CD8-positive, alpha-beta memory T cell (primary cell): ENCODE data around the gene DOP1A. TPM values are rescaled to one million over a fixed set of nuclear protein-coding genes. Genes with fewer than 3 reads are reported as not detected.

ENCODE experiments used
- CTCF ChIA-PET: fragments of 350-600 bp; sonication (Branson Sonifier 250); formaldehyde crosslinking; loops from one replicate; lab custom pipeline; 2021; ENCODE audit warnings: antibody characterized with exemption; lab: Charles Lee
- POLR2A ChIA-PET: fragments of 350-600 bp; sonication (Branson Sonifier 250); formaldehyde crosslinking; loops from one replicate; lab custom pipeline; 2021; ENCODE audit warnings: antibody characterized with exemption; lab: Charles Lee
- DNase-seq, 5 donors: peaks; one replicate each; pipeline versions ENCODE4 v3.0.0 to v3.0.0-alpha.2; 2020 to 2022; ENCODE audit warnings: mixed read lengths in 1 of 5
- H3K27ac ChIP-seq: one replicate; pipeline ENCODE4 v1.7.0; 2013; ENCODE audit warnings: low read depth, mild to moderate bottlenecking, low read length, moderate library complexity
- H3K27me3 ChIP-seq: 2 replicates; pipeline ENCODE4 v1.7.0; 2013; ENCODE audit warnings: low read length, mild to moderate bottlenecking; ENCODE audit not compliant: insufficient read depth, poor library complexity, severe bottlenecking
- H3K36me3 ChIP-seq: 2 replicates; pipeline ENCODE4 v1.7.0; 2013; ENCODE audit warnings: mild to moderate bottlenecking, low read length, moderate library complexity; ENCODE audit not compliant: insufficient read depth
- H3K4me1 ChIP-seq: 2 replicates; pipeline ENCODE4 v1.7.0; 2013; ENCODE audit warnings: mild to moderate bottlenecking, low read length, moderate library complexity; ENCODE audit not compliant: insufficient read depth
- H3K4me3 ChIP-seq: 2 replicates; pipeline ENCODE4 v1.7.0; 2013; ENCODE audit warnings: mild to moderate bottlenecking, low read length
- H3K9me3 ChIP-seq: 2 replicates; pipeline ENCODE4 v1.7.0; 2013; ENCODE audit warnings: mild to moderate bottlenecking, low read length
- H3K27ac Mint-ChIP-seq, 8 donors: one replicate each; pipeline ENCODE4 v1.8.0; 2020 to 2021; ENCODE audit warnings: mixed read lengths in 8 of 8, mild to moderate bottlenecking in 6 of 8, inconsistent platforms in 3 of 8, moderate library complexity in 3 of 8
- H3K27me3 Mint-ChIP-seq, 2 donors: one replicate each; pipeline ENCODE4 v1.8.0; 2020 to 2021; ENCODE audit warnings: mixed read lengths in 2 of 2, mild to moderate bottlenecking in 1 of 2, moderate library complexity in 1 of 2
- H3K36me3 Mint-ChIP-seq, 3 donors: one replicate each; pipeline ENCODE4 v1.8.0; 2020 to 2021; ENCODE audit warnings: mixed read lengths in 3 of 3, inconsistent platforms in 1 of 3, mild to moderate bottlenecking in 1 of 3
- H3K4me1 Mint-ChIP-seq, 3 donors: one replicate each; pipeline ENCODE4 v1.8.0; 2020 to 2021; ENCODE audit warnings: mixed read lengths in 3 of 3, inconsistent platforms in 1 of 3, mild to moderate bottlenecking in 1 of 3
- H3K4me3 Mint-ChIP-seq, 7 donors: one replicate each; pipeline ENCODE4 v1.8.0; 2020 to 2021; ENCODE audit warnings: mixed read lengths in 7 of 7, mild to moderate bottlenecking in 6 of 7, moderate library complexity in 4 of 7, inconsistent platforms in 2 of 7
- H3K9me3 Mint-ChIP-seq, 5 donors: one replicate each; pipeline ENCODE4 v1.8.0; 2020 to 2022; ENCODE audit warnings: mixed read lengths in 5 of 5, mild to moderate bottlenecking in 3 of 5, moderate library complexity in 2 of 5, inconsistent platforms in 1 of 5
- polyA plus RNA-seq: library from polyadenylated mRNA; unstranded; fragments of 300-500 nt; fragmentation: Illumina TruSeq; gene quantifications from one replicate; pipeline ENCODE4 v1.2.3, GENCODE V29; 2021
- total RNA-seq, 2 experiments: library from RNA; stranded (reverse); gene quantifications; one replicate each; pipeline ENCODE4 v1.2.3, GENCODE V29; 2021

DOP1A gene
- total and polyA plus RNA-seq, 3 experiments from 2014 or later, result 4.7 to 9.7 (median 8.5) TPM

DNA sequence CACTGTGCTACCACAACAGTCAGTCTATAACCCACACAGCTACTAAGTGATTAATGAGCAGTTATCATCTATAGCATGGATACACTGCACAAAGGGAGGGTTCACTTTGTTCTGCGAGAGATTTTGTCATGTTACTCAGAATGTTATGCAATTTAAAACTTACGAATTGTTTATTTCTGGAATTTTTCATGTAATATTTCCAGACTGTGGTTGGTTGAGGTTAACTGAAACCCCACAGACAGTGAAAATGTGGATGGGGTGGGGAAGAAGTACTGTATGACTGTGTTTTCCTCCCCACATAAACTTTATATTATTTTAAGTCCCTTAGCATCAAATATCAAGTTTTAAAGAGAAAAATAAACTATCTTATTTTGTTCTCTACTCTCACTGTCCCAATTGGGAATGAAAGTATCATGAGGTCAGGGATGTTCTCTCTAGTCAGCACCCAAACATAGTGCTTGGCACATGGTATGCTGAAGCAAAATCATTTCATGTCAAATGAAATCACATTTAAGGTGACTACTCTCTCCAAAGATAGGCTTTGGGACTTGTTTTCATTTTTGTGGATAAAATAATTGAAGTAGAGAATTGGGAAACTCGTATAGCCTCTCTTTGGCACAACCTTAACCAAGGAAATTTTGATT is 25.4 kb downstream of the DOP1A start:
- Histone ChIP-seq H3K27ac (no peak overlapping the region), H3K4me3 (no peak overlapping the region), H3K4me1 (no peaks in the 10 kb centered on the region), H3K9me3 (no peaks in the 10 kb centered on the region), H3K36me3 (no peaks in the 10 kb centered on the region), H3K27me3 (no peaks in the 10 kb centered on the region)
- no peak for DNase-seq
- H3K27me3 Mint-ChIP-seq, result no peaks in the 10 kb centered on the region
- H3K27ac Mint-ChIP-seq, result no peak overlapping the region
- CTCF ChIA-PET, result interaction anchor here (2.4 kb wide), 1 partner anchor 25 kb away, joined by 12 read pairs; the partner anchor contains the start of gene DOP1A
- POLR2A ChIA-PET, result no interaction called here
- H3K4me3 Mint-ChIP-seq, result no peak overlapping the region
- peaks cover 0 to 4% (median 0%) of the 10 kb centered on the region in 5 donors for H3K9me3 Mint-ChIP-seq
- peaks cover 8 to 50% (median 50%) of the 10 kb centered on the region in 3 donors for H3K4me1 Mint-ChIP-seq
- H3K36me3 Mint-ChIP-seq, result peaks cover 6 to 11% (median 7%) of the 10 kb centered on the region in 3 donors

GRCh38 chr6:83096791-83097190 is 29.3 kb downstream of the DOP1A start:
- Histone ChIP-seq H3K27me3 (no peaks in the 10 kb centered on the region), H3K4me3 (no peak overlapping the region), H3K9me3 (no peaks in the 10 kb centered on the region), H3K27ac (no peak overlapping the region), H3K36me3 (peaks cover 3% of the 10 kb centered on the region), H3K4me1 (no peaks in the 10 kb centered on the region)
- ChIA-PET CTCF (no interaction called here), POLR2A (no interaction called here)
- DNase-seq, result no peak
- Mint-ChIP-seq H3K4me1 (peaks cover 5 to 39% (median 30%) of the 10 kb centered on the region in 3 donors), H3K4me3 (no peak overlapping the region), H3K27ac (peak overlapping the region in 1 of 8 donors; percentile 2), H3K36me3 (peaks cover 5 to 32% (median 9%) of the 10 kb centered on the region in 3 donors), H3K9me3 (peaks cover 0 to 4% (median 0%) of the 10 kb centered on the region in 5 donors), H3K27me3 (no peaks in the 10 kb centered on the region)

DNA sequence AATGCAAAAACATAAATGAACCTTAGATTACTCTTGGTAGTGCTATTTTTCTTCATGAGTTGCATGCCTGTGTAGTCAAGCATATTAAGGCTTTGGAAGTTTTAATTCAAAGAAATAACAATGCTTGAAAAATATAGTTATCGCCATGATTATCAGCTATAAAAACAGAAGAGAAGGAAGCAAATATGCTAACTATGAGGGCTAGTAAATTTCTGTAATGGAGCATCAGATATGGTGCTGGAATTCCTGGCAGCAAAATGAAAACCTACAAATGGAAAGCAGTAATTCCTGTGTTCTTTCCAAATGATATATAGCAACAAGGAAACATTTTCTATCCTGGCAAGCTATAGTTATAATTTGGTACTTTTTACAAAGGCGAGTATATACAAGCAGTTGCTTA is 29.7 kb downstream of the DOP1A start:
- H3K4me3 ChIP-seq, result no peak overlapping the region
- H3K9me3 ChIP-seq, result no peaks in the 10 kb centered on the region
- POLR2A ChIA-PET, result no interaction called here
- H3K4me1 ChIP-seq, result no peaks in the 10 kb centered on the region
- H3K36me3 ChIP-seq, result peaks cover 6% of the 10 kb centered on the region
- H3K27me3 Mint-ChIP-seq, result no peaks in the 10 kb centered on the region
- peaks cover 0 to 4% (median 0%) of the 10 kb centered on the region in 5 donors for H3K9me3 Mint-ChIP-seq
- no peaks in the 10 kb centered on the region for H3K27me3 ChIP-seq
- H3K36me3 Mint-ChIP-seq, result peaks cover 9 to 36% (median 12%) of the 10 kb centered on the region in 3 donors
- H3K27ac Mint-ChIP-seq, result no peak overlapping the region
- H3K4me3 Mint-ChIP-seq, result no peak overlapping the region
- CTCF ChIA-PET, result no interaction called here
- peaks cover 5 to 36% (median 30%) of the 10 kb centered on the region in 3 donors for H3K4me1 Mint-ChIP-seq
- no peak for DNase-seq
- H3K27ac ChIP-seq, result no peak overlapping the region

GRCh38 chr6:83097675-83098074 is 30.2 kb downstream of the DOP1A start:
- Histone ChIP-seq H3K9me3 (no peaks in the 10 kb centered on the region), H3K4me3 (no peak overlapping the region), H3K27me3 (no peaks in the 10 kb centered on the region), H3K4me1 (no peaks in the 10 kb centered on the region), H3K36me3 (peaks cover 8% of the 10 kb centered on the region), H3K27ac (no peak overlapping the region)
- H3K9me3 Mint-ChIP-seq, result peaks cover 0 to 4% (median 0%) of the 10 kb centered on the region in 5 donors
- DNase-seq, result no peak
- no peaks in the 10 kb centered on the region for H3K27me3 Mint-ChIP-seq
- H3K27ac Mint-ChIP-seq, result no peak overlapping the region
- H3K36me3 Mint-ChIP-seq, result peaks cover 14 to 39% (median 17%) of the 10 kb centered on the region in 3 donors
- ChIA-PET POLR2A (no interaction called here), CTCF (interaction anchor here (1.1 kb wide), 1 partner anchor 30 kb away, joined by 4 read pairs; the partner anchor contains the start of gene DOP1A)
- no peak overlapping the region for H3K4me3 Mint-ChIP-seq
- H3K4me1 Mint-ChIP-seq, result peaks cover 5 to 33% (median 27%) of the 10 kb centered on the region in 3 donors

DNA sequence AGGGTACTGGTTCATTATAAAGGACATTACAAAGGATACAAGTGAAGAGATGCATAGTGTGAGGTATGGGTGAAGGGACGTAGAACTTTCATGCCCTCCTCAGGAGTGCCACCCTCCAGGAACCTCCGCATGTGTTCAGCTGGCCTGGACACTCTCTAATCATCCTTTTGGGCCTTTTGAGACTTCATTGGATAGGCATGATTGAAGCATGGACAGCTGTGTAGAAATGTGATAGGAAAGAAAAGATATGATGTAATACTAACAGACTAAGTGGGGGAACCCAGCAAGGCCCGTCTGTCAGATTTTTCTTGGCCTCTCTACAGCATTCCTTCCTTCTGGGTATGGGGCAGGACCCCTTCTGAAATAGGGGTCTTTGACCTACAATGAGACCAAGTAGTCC is 31.1 kb downstream of the DOP1A start:
- ChIA-PET CTCF (interaction anchor here (1.1 kb wide), 1 partner anchor 31 kb away, joined by 4 read pairs; the partner anchor contains the start of gene DOP1A), POLR2A (no interaction called here)
- H3K27me3 ChIP-seq, result no peaks in the 10 kb centered on the region
- H3K36me3 Mint-ChIP-seq, result peaks cover 21 to 47% (median 23%) of the 10 kb centered on the region in 3 donors
- H3K4me3 Mint-ChIP-seq, result no peak overlapping the region
- no peak overlapping the region for H3K27ac ChIP-seq
- no peak overlapping the region for H3K4me3 ChIP-seq
- no peaks in the 10 kb centered on the region for H3K4me1 ChIP-seq
- peaks cover 0 to 5% (median under 1%) of the 10 kb centered on the region in 5 donors for H3K9me3 Mint-ChIP-seq
- H3K9me3 ChIP-seq, result no peaks in the 10 kb centered on the region
- DNase-seq, result no peak
- peaks cover 10% of the 10 kb centered on the region for H3K36me3 ChIP-seq
- peaks cover 5 to 33% (median 26%) of the 10 kb centered on the region in 3 donors for H3K4me1 Mint-ChIP-seq
- H3K27me3 Mint-ChIP-seq, result no peaks in the 10 kb centered on the region
- no peak overlapping the region for H3K27ac Mint-ChIP-seq

DNA sequence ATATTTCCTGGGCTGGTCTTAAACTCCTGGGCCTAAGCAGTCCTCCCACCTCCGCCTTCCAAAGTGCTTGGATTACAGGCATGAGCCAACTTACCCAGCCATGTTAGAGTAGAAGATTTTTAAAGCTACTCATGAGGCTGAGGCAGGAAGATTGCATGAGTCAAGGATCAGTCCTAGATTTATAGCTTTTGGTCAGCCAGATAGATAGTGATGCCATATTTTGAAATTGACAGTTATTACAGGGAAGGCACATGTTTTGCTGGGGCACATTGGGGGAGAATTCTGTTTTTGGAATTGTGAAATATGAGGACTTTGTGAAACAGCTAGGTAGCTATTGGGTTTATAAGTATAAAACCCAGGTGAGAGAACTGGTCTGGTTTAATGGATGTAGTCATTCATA is 40.9 kb downstream of the DOP1A start:
- H3K27ac Mint-ChIP-seq, result peak overlapping the region in 2 of 8 donors; percentile 47 to 74
- no peaks in the 10 kb centered on the region for H3K27me3 Mint-ChIP-seq
- ChIA-PET CTCF (interaction anchor here (1.4 to 3.1 kb wide), 2 partner anchors 41 to 43 kb away, joined by 4 to 10 read pairs; partner anchors contain the start of genes DOP1A and UBE3D), POLR2A (no interaction called here)
- peaks cover 16 to 66% (median 34%) of the 10 kb centered on the region in 3 donors for H3K36me3 Mint-ChIP-seq
- peaks cover 12% of the 10 kb centered on the region for H3K36me3 ChIP-seq
- no peaks in the 10 kb centered on the region for H3K9me3 ChIP-seq
- H3K4me1 Mint-ChIP-seq, result no peaks in the 10 kb centered on the region
- H3K4me1 ChIP-seq, result no peaks in the 10 kb centered on the region
- DNase-seq, result no peak
- H3K27me3 ChIP-seq, result no peaks in the 10 kb centered on the region
- H3K4me3 ChIP-seq, result no peak overlapping the region
- H3K4me3 Mint-ChIP-seq, result no peak overlapping the region
- H3K9me3 Mint-ChIP-seq, result peaks cover 3 to 9% (median 6%) of the 10 kb centered on the region in 5 donors
- H3K27ac ChIP-seq, result no peak overlapping the region

- no peak overlapping the region for H3K27ac ChIP-seq
- CTCF ChIA-PET, result no interaction called here
- H3K9me3 ChIP-seq, result no peaks in the 10 kb centered on the region
- peaks cover 0 to 52% (median 21%) of the 10 kb centered on the region in 3 donors for H3K36me3 Mint-ChIP-seq
- no peaks in the 10 kb centered on the region for H3K4me1 Mint-ChIP-seq
- no peak overlapping the region for H3K4me3 Mint-ChIP-seq
- H3K36me3 ChIP-seq, result peaks cover 6% of the 10 kb centered on the region
- no peaks in the 10 kb centered on the region for H3K27me3 ChIP-seq
- H3K4me1 ChIP-seq, result no peaks in the 10 kb centered on the region
- POLR2A ChIA-PET, result no interaction called here
- no peaks in the 10 kb centered on the region for H3K27me3 Mint-ChIP-seq
- H3K4me3 ChIP-seq, result no peak overlapping the region
- DNase-seq, result no peak
- H3K27ac Mint-ChIP-seq, result no peak overlapping the region
- H3K9me3 Mint-ChIP-seq, result no peaks in the 10 kb centered on the region
Measured at GRCh38 chr6:83113258-83113657, 45.8 kb downstream of the DOP1A start.

- no peak overlapping the region for H3K4me3 Mint-ChIP-seq
- H3K27me3 Mint-ChIP-seq, result no peaks in the 10 kb centered on the region
- peaks cover 0 to 49% (median 21%) of the 10 kb centered on the region in 3 donors for H3K36me3 Mint-ChIP-seq
- H3K27me3 ChIP-seq, result no peaks in the 10 kb centered on the region
- H3K4me3 ChIP-seq, result no peak overlapping the region
- H3K36me3 ChIP-seq, result peaks cover 7% of the 10 kb centered on the region
- no peaks in the 10 kb centered on the region for H3K9me3 Mint-ChIP-seq
- peak overlapping the region in 1 of 8 donors; percentile 35 for H3K27ac Mint-ChIP-seq
- H3K4me1 ChIP-seq, result no peaks in the 10 kb centered on the region
- ChIA-PET CTCF (interaction anchor here (1.1 to 1.6 kb wide), 3 partner anchors 16 to 48 kb away, joined by 3 to 6 read pairs (median 4); partner anchors contain the start of genes DOP1A and UBE3D), POLR2A (no interaction called here)
- H3K27ac ChIP-seq, result no peak overlapping the region
- no peaks in the 10 kb centered on the region for H3K4me1 Mint-ChIP-seq
- no peak for DNase-seq
- H3K9me3 ChIP-seq, result no peaks in the 10 kb centered on the region
Measured at GRCh38 chr6:83114164-83114563, 46.7 kb downstream of the DOP1A start.
